B cell (primary cell): ENCODE measurements around the gene ABCA13. TPM values are rescaled to one million over a fixed set of nuclear protein-coding genes. Genes with fewer than 3 reads are reported as not detected.

Source experiments
- ATAC-seq: fragments of 200-7000 bp; cut with Tn5 transposase; one replicate; pipeline ENCODE4 v1.10.0; 2021; ENCODE audit warnings: low read depth, mild to moderate bottlenecking, moderate number of reproducible peaks, moderate library complexity
- CTCF ChIA-PET: fragments of 350-600 bp; sonication (Branson Sonifier 250); formaldehyde crosslinking; loops from one replicate; lab custom pipeline; 2021; ENCODE audit warnings: antibody characterized with exemption, inconsistent platforms; lab: Charles Lee
- POLR2A ChIA-PET: fragments of 350-600 bp; sonication (Branson Sonifier 250); formaldehyde crosslinking; loops from one replicate; lab custom pipeline; 2021; ENCODE audit warnings: antibody characterized with exemption; lab: Charles Lee
- DNase-seq: peaks from one replicate; pipeline ENCODE4 v3.0.0; 2013
- H2AFZ ChIP-seq: 2 replicates; pipeline ENCODE4 v1.6.1; 2012; ENCODE audit warnings: mild to moderate bottlenecking, low read depth, low read length; ENCODE audit not compliant: insufficient read depth, poor library complexity, severe bottlenecking
- H3K27ac ChIP-seq, 2 donors: 1 replicate in 1 of 2; 2 replicates in 1 of 2; pipeline ENCODE4 v1.5.1; 2012 to 2013; ENCODE audit warnings: low read length in 2 of 2, mild to moderate bottlenecking in 2 of 2, moderate library complexity in 1 of 2
- H3K27me3 ChIP-seq, 4 experiments: fragments of 200-600 bp in 1 of 4; sonication (generic) in 1 of 4; replicated peaks in 1 of 4; 1 replicate in 2 of 4; 2 replicates in 2 of 4; pipeline versions ENCODE4 v1.6.1 to v1.7.0; 2013 to 2016; ENCODE audit warnings: low read length in 3 of 4, mild to moderate bottlenecking in 2 of 4, mixed read lengths in 1 of 4, moderate library complexity in 1 of 4; ENCODE audit not compliant: insufficient read depth in 4 of 4, control insufficient read depth in 3 of 4; ENCODE audit errors: control extremely low read depth in 1 of 4
- H3K36me3 ChIP-seq, 2 experiments: replicated peaks in 1 of 2; 1 replicate in 1 of 2; 2 replicates in 1 of 2; pipeline versions ENCODE4 v1.6.1 to v1.7.1; 2013; ENCODE audit warnings: low read length in 1 of 2; ENCODE audit not compliant: insufficient read depth in 2 of 2, control insufficient read depth in 1 of 2; ENCODE audit errors: control extremely low read depth in 1 of 2, extremely low read depth in 1 of 2
- H3K4me1 ChIP-seq, 2 donors: fragments of 200-600 bp in 1 of 2; sonication (generic) in 1 of 2; 1 replicate in 1 of 2; 2 replicates in 1 of 2; pipeline versions ENCODE4 v1.5.1 to v1.6.1; 2013 to 2017; ENCODE audit warnings: low read length in 2 of 2; ENCODE audit not compliant: control insufficient read depth in 2 of 2, insufficient read depth in 2 of 2
- H3K4me2 ChIP-seq: replicated peaks from 2 replicates; pipeline ENCODE3; 2012; ENCODE audit warnings: mild to moderate bottlenecking, low read depth, low read length; ENCODE audit not compliant: poor library complexity, severe bottlenecking
- H3K4me3 ChIP-seq, 5 experiments: fragments of 200-600 bp in 1 of 5; sonication (generic) in 1 of 5; 1 replicate in 3 of 5; 2 replicates in 2 of 5; pipeline versions ENCODE4 v1.5.1 to v1.7.0; 2011 to 2016; ENCODE audit warnings: low read length in 4 of 5, mild to moderate bottlenecking in 4 of 5, low read depth in 2 of 5, control low read depth in 1 of 5, moderate library complexity in 1 of 5; ENCODE audit not compliant: insufficient read depth in 1 of 5; ENCODE audit errors: control extremely low read depth in 1 of 5, extremely low read depth in 1 of 5
- H3K79me2 ChIP-seq: fragments of 200-600 bp; sonication (generic); one replicate; pipeline ENCODE4 v1.6.0; 2016; ENCODE audit warnings: low read length; ENCODE audit not compliant: control insufficient read depth, insufficient read depth
- H3K9ac ChIP-seq: fragments of 200-600 bp; sonication (generic); 2 replicates; pipeline ENCODE4 v1.6.1; 2017; ENCODE audit warnings: mild to moderate bottlenecking, low read length, moderate library complexity
- H3K9me3 ChIP-seq, 3 donors: one replicate each; pipeline versions ENCODE4 v1.6.1 to v1.7.1; 2013; ENCODE audit warnings: low read length in 2 of 3; ENCODE audit not compliant: control insufficient read depth in 2 of 3, insufficient read depth in 1 of 3; ENCODE audit errors: control extremely low read depth in 1 of 3
- H4K20me1 ChIP-seq: 2 replicates; pipeline ENCODE4 v1.6.0; 2012; ENCODE audit warnings: mild to moderate bottlenecking, low read length; ENCODE audit not compliant: insufficient read depth, control insufficient read depth, poor library complexity, severe bottlenecking
- H3K27ac Mint-ChIP-seq: one replicate; pipeline ENCODE4 v1.8.0; 2021; ENCODE audit warnings: mixed read lengths
- H3K27me3 Mint-ChIP-seq: one replicate; pipeline ENCODE4 v1.8.0; 2021; ENCODE audit warnings: mixed read lengths
- H3K4me1 Mint-ChIP-seq: one replicate; pipeline ENCODE4 v1.8.0; 2021; ENCODE audit warnings: mixed read lengths
- H3K4me3 Mint-ChIP-seq: one replicate; pipeline ENCODE4 v1.8.0; 2021; ENCODE audit warnings: mixed read lengths
- H3K9me3 Mint-ChIP-seq: one replicate; pipeline ENCODE4 v1.8.0; 2022; ENCODE audit warnings: mixed read lengths; ENCODE audit not compliant: insufficient read depth
- EZH2 ChIP-seq: IDR thresholded peaks from 2 replicates; pipeline ENCODE4 v1.6.1; 2012; ENCODE audit warnings: borderline replicate concordance, low read depth, mild to moderate bottlenecking, moderate library complexity, low read length; ENCODE audit not compliant: insufficient read depth, poor library complexity, severe bottlenecking
- WGBS: methylation state at CpG from one replicate; pipeline ENCODE4 v1.1.5; 2013; ENCODE audit warnings: missing lambda C conversion rate; ENCODE audit not compliant: insufficient coverage; 5-methylcytosine and 5-hydroxymethylcytosine counted together
- intact Hi-C: fragments of 100-400 bp; cut with micrococcal nuclease; formaldehyde crosslinking; loops from one replicate; pipeline ENCODE4 v1.10.0; 2022
- polyA plus RNA-seq: library from polyadenylated mRNA; depleted of rRNA; stranded (reverse); fragments of >200 nt; gene quantifications from 2 replicates; pipeline ENCODE4 v1.2.3, GENCODE V29; 2012
- total RNA-seq, 2 donors: library from RNA; stranded (reverse); fragments of 120-200 nt in 1 of 2; gene quantifications; 1 replicate in 1 of 2; 2 replicates in 1 of 2; pipeline versions ENCODE4 v1.2.3 to v1.2.4, GENCODE V29; 2013 to 2022
- TF ChIP-seq, protein P1 (sequence below): fragments of 200-600 bp; IDR thresholded peaks from one replicate; pipeline ENCODE4 v1.8.0; 2022; ENCODE audit warnings: antibody characterized with exemption, mild to moderate bottlenecking

Gene ABCA13
- total and polyA plus RNA-seq, 2 donors (not counting 1 experiment from before 2014, with no cell fraction given): not detected

DNA sequence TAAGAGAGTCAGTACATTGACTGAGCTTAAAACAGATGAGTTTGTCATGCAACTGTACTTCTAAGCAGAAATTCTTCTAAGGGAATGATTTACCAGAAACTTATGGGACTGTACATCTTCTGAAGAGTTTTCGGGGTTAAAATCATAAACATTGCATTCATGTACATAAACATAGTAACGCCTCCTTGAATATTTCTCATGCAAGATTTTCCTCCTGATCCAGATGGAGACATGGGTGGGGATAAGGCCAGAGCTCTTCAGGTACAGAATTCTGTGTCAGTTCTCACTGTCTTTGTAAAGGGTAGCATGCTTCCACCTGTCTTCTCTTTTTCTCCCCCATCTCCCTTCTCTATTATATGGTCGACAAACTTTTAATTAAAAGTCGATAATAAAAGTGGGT, 335.3 kb downstream of the ABCA13 start:
- no peaks in the 10 kb centered on the region for H4K20me1 ChIP-seq
- H3K4me1 ChIP-seq: no peaks in the 10 kb centered on the region
- no peak for ATAC-seq
- ChIA-PET CTCF (no interaction called here), POLR2A (no interaction called here)
- no peak overlapping the region for H3K9ac ChIP-seq
- no peaks in the 10 kb centered on the region for H3K27me3 ChIP-seq
- intact Hi-C loops: no loop called here
- no peak for DNase-seq
- H2AFZ ChIP-seq: no peak overlapping the region
- H3K79me2 ChIP-seq: no peaks in the 10 kb centered on the region
- no peaks in the 10 kb centered on the region for H3K36me3 ChIP-seq
- no peaks in the 10 kb centered on the region for H3K9me3 ChIP-seq
- H3K27me3 Mint-ChIP-seq: no peaks in the 10 kb centered on the region
- H3K4me3 ChIP-seq: no peak overlapping the region
- no peaks in the 10 kb centered on the region for H3K9me3 Mint-ChIP-seq
- no peak overlapping the region for H3K27ac ChIP-seq
- no peak overlapping the region for H3K27ac Mint-ChIP-seq
- TF ChIP-seq EZH2: no peak
- TF ChIP-seq, protein P1, sequence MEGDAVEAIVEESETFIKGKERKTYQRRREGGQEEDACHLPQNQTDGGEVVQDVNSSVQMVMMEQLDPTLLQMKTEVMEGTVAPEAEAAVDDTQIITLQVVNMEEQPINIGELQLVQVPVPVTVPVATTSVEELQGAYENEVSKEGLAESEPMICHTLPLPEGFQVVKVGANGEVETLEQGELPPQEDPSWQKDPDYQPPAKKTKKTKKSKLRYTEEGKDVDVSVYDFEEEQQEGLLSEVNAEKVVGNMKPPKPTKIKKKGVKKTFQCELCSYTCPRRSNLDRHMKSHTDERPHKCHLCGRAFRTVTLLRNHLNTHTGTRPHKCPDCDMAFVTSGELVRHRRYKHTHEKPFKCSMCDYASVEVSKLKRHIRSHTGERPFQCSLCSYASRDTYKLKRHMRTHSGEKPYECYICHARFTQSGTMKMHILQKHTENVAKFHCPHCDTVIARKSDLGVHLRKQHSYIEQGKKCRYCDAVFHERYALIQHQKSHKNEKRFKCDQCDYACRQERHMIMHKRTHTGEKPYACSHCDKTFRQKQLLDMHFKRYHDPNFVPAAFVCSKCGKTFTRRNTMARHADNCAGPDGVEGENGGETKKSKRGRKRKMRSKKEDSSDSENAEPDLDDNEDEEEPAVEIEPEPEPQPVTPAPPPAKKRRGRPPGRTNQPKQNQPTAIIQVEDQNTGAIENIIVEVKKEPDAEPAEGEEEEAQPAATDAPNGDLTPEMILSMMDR: no peak
- no peak overlapping the region for H3K4me2 ChIP-seq
- WGBS: no CpG with 5 or more reads among the region's 4 CpGs
- no peak overlapping the region for H3K4me3 Mint-ChIP-seq
- no peaks in the 10 kb centered on the region for H3K4me1 Mint-ChIP-seq

DNA sequence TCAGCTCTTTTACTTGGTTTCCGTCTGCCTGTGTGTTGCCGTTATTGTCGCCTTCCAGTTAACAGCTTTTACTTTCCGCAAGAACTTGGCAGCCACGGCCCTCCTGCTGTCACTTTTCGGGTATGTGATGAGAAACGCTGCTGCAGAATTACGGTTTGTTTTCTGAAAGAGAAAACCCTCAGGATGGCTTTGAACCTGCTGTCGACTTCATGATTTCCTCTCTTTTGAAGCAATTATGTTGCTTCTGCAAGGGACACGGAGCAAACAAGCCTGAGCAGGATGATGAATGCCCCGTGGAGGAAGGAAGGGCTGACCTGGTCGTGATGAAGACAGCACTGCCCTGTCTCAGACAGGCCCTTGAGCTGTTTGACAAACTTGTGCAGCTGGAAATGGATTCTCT, 339.8 kb downstream of the ABCA13 start:
- no peak overlapping the region for H3K4me3 Mint-ChIP-seq
- H3K9me3 Mint-ChIP-seq: no peaks in the 10 kb centered on the region
- CTCF ChIA-PET: no interaction called here
- Histone ChIP-seq H3K4me1 (no peaks in the 10 kb centered on the region), H2AFZ (no peak overlapping the region), H3K4me2 (no peak overlapping the region), H4K20me1 (no peaks in the 10 kb centered on the region), H3K9ac (no peak overlapping the region), H3K27me3 (no peaks in the 10 kb centered on the region), H3K9me3 (no peaks in the 10 kb centered on the region), H3K79me2 (no peaks in the 10 kb centered on the region), H3K36me3 (no peaks in the 10 kb centered on the region), H3K4me3 (no peak overlapping the region), H3K27ac (no peak overlapping the region)
- POLR2A ChIA-PET: no interaction called here
- no peak for ATAC-seq
- no peak overlapping the region for H3K27ac Mint-ChIP-seq
- no peaks in the 10 kb centered on the region for H3K4me1 Mint-ChIP-seq
- intact Hi-C loops: no loop called here
- no peak for TF ChIP-seq EZH2
- TF ChIP-seq, protein P1: no peak
- no peaks in the 10 kb centered on the region for H3K27me3 Mint-ChIP-seq
- 82% methylated on average over 12 of the region's 12 CpGs for WGBS
- no peak for DNase-seq
